SKM-1 (cell line): ENCODE data around the gene KCNMA1.

Experiments used
- DNase-seq: peaks from one replicate; lab custom pipeline; 2025; ENCODE audit not compliant: unreplicated experiment; lab: John Stamatoyannopoulos, UW

KCNMA1 gene

GRCh38 chr10:76884673-76885275 lies 752.8 kb downstream of the KCNMA1 start:
- no peak for DNase-seq

GRCh38 chr10:76883596-76883995 lies 754.0 kb downstream of the KCNMA1 start:
- DNase-seq = peak; percentile 55

- DNase-seq = no peak
These were observed 754.8 kb downstream of the KCNMA1 start for GRCh38 chr10:76882796-76883195.

- no peak for DNase-seq
These were observed 755.4 kb downstream of the KCNMA1 start for GRCh38 chr10:76882245-76882644.

DNA sequence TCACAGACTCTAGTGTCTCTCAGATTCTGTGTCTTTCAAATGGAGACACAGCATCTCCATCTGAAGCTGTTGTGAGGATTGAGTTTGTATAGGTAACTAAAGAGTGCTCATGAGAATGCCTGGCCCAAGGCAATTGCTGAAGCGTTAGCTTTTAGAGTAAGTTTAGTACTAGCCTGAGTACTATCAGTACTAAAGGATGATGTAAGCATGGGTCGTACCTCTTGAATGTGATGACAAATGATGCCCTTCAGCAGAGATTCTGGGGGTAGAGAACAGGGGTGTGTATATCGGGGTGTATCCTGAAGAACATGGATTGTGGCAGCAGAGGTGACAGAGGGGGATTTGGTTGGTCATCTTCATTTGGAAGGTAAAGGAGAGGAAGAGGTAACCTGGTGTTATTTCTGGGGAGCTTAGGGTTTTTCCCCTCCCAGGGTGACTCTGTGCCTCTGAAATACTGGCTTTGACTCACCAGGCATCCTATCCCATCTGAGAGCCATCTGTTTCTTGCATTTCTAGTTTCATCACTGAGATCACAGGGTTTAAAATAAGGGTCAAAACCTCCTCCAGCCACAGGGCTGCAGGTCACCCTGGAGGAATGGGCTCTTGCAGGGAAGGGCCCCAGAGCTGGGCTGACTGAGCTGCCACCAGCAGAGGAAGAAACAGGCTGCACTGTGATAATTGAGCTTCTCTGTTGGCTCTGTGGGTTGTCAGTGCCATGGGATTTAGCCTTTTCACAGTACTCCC lies 756.0 kb downstream of the KCNMA1 start:
- DNase-seq = no peak

DNA sequence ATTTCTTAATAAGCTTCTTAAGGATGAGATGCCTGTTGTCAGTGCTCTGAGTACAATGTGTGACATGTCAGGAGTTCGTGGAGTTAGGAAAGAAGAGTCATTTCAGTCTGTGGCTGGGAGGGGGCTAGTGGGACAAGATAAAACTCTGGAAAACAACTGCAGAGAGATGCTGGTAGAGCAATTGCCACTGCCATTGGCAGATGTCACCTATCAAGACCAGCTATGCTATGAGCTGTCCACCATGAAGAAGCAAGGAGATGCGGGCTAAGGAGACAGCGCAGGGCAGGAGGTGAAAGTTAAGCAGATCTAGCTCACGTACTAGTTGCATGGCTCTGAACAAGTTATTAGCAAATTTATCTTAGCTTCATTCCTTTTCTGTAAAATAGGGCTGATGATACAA lies 756.7 kb downstream of the KCNMA1 start:
- DNase-seq = no peak

GRCh38 chr10:76879116-76879913 lies 758.3 kb downstream of the KCNMA1 start:
- no peak for DNase-seq

GRCh38 chr10:76878514-76878913 lies 759.1 kb downstream of the KCNMA1 start:
- no peak for DNase-seq

- no peak for DNase-seq
These were observed 762.7 kb downstream of the KCNMA1 start for GRCh38 chr10:76874896-76875295.

- DNase-seq = no peak
These were observed 763.4 kb downstream of the KCNMA1 start for GRCh38 chr10:76874176-76874575.

DNA sequence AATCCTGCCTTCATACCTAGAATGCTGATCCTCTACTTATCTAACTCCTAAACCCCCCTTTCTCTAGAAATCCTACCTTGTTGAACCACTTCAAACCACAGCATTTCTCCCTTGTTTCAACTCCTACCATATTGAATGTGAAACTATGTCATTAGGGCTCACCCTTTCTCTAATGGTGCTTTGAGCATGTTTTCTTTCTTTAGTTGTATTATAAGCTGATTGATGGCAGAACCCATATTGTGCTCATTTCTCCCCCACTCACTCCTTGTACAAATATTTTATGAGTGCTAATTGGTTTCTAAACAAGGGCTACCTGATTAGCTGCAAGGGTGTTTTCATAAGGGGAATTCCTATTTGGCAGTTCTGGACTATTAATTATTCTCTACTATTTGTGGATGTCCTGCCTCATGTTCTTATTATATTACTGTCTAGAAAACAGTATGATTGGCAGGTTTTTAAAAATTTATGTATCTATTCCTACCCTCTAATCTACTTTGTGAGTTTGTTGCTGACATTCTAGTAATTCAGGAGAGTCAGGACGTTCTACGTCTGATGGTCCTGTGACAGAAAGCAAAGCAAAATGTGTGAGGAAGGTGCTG lies 765.8 kb downstream of the KCNMA1 start:
- no peak for DNase-seq

- DNase-seq = no peak
These were observed 767.7 kb downstream of the KCNMA1 start for GRCh38 chr10:76869931-76870330.

DNA sequence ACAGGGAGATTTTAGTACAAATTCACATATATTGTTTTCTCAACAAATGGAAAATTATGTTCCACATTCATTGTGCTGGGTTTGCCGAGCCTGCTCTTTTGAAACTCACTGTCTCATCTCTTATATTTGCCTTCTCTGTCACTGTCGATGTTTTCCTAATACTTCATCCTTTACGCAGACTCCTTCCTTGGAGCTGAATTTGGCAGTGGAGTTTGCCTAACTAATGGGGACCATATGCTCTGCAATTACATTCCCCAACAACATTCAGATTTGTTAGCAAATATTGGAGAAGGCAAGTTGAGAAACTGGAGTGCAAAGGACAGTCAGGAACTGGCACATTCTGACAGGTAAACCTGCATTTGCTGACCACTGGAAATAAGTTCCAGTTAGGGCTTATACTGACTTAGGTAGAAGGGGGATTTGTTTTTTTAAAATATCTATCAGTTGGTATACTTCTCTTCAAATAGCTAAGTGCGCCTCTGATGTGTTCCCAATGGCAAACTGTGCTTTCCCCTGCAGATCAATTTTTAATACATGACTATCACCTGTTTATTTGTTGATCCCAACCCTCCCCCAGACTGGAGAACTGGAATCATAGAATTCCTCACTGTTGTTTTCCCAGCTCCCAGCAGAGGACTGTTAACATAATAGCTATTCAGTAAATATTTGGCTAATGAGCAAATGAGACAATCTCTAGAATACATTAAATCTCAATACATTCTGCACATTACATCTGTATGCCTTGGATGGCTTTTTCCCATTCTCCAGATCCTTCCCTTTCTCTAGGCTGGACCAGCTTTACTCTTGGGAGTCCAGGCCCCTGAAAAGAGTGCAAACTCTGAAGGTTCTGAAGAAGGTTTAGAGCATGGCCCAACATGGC lies 769.3 kb downstream of the KCNMA1 start:
- DNase-seq = no peak

DNA sequence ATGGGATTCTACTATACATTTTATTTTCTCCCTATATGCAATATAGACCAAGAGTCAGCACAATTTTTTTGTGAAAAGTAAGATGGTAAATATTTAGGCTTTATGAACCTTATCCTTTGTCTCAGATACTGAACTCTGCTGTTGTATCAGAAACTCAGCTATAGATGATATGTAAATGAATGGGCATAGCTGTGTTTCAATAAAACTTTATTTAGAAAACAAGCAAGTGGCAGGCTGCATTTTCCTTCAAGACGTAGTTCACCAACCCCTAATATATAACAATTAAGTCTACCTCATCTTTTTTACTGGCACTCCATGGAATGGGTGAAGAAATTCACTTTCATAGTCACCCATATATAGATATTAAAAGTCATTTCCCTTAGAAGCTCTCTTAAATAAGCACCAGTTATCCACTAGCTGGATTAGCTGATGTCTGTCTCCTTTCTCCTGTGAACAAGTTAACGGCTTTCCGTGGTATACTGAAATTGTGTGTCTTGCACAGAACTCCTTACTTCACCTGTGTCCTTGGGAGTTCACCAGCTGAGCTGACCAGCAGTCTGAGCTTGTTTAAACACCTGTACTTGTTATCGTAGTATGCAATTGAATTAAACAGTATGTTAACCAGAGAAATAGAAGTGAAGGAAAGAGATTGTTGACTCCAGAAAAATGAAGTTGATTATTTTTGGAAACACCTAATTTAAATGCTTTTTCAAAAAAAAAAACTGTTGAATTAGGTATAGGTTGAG lies 770.6 kb downstream of the KCNMA1 start:
- no peak for DNase-seq

DNA sequence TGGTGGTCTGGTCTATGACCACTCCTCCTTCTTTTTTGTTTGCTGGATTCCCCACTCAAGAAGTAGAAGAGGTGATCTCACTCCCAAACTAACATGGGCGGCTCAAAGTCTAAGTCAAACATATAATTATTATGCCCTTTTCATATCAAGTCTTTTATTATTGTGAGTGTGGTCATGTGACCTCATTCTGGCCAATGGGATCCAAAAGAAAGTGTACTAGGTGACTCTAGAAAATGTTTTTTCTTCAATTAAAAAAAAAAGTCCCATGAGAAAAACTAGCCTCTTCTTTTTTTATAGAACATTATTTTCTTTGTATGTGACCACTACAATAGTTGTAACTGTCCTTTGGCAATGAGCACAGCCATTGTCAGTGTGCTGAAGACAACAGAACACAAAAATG lies 772.7 kb downstream of the KCNMA1 start:
- DNase-seq = no peak

DNA sequence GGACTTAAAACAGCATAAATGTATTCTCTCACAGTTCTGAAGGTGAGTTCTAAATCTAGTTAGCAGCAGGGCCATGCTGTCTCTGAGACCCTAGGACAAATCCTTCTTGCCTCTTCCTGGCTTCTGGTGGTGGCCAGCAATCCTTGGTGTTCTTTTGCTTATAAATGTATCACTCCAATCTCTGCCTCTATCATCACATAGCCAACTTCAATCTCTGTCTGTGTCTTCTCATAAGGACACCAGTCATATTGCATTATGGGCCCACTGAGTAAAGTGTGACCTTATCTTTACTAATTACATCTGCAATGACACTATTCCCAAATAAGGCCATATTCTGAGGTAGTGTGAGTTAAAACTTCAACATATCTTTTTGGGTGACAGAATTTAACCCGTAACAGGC lies 778.9 kb downstream of the KCNMA1 start:
- DNase-seq = no peak

DNA sequence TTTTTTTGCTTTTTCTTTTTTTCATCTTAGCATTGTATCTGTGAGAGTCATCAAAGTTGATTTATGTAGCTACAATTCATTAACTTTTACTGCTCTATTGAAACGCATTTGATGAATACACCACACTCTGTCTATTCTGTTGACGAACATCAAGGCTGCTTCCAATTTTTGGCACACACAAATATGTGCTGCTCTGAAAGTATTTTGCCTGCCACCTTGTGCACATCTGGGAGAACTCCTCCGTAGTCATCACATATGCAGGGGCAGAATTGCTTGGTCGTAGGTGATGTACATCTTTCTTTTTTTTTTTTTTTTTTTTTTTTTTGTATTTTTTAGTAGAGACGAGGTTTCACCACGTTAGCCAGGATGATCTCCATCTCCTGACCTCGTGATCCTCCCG lies 796.8 kb downstream of the KCNMA1 start:
- DNase-seq = no peak

DNA sequence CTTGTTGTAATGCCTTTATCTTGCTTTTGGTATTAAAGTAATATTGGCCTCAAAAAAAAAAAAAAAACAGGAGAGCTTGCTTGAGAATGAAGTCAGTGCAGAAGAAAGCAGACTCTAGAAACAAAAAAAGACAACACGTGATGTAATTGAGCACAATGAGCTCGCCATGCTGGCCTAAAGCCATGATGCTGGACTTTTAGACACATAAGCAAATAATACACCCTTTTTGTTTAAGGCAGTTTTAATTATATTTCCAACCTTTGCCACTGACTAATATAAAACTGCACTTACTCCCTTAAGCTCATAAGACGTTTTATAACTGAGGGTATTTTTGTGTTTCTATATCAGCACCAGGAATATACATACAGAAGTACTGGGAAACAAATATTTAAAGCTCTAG lies 798.3 kb downstream of the KCNMA1 start:
- no peak for DNase-seq

GRCh38 chr10:76830218-76830617 lies 807.4 kb downstream of the KCNMA1 start:
- no peak for DNase-seq

- no peak for DNase-seq
These were observed 807.9 kb downstream of the KCNMA1 start for GRCh38 chr10:76829724-76830123.
